Caco-2 (cell line): ENCODE data around the gene ERFL. TPM values are rescaled to one million over a fixed set of nuclear protein-coding genes. Genes with fewer than 3 reads are reported as not detected.
A peak's percentile ranks its signal among the peaks of the same experiment; 100 is the strongest.

Experiments
- BruUV-seq: library from RNA; stranded (reverse); fragments of 400-500 nt; replicated peaks from 2 replicates; lab custom pipeline; 2021; lab: Mats Ljungman, UMichigan
- CTCF ChIA-PET: fragments of 300-600 bp; sonication (Branson Sonifier 250); formaldehyde crosslinking; loops from one replicate; lab custom pipeline; 2022; ENCODE audit warnings: antibody characterized with exemption; lab: Charles Lee
- POLR2A ChIA-PET: fragments of 300-600 bp; sonication (Branson Sonifier 250); formaldehyde crosslinking; loops from one replicate; lab custom pipeline; 2022; ENCODE audit warnings: antibody characterized with exemption; lab: Charles Lee
- DNase-seq, 2 experiments: peaks; one replicate each; pipeline versions ENCODE4 v3.0.0 to v3.0.0-alpha.2; 2020 to 2022
- H3K27me3 ChIP-seq: replicated peaks from 2 replicates; pipeline ENCODE4 v1.6.0; 2011; ENCODE audit warnings: low read length; ENCODE audit not compliant: control insufficient read depth, insufficient read depth
- H3K36me3 ChIP-seq: 2 replicates; pipeline ENCODE4 v1.5.1; 2011; ENCODE audit warnings: low read length; ENCODE audit not compliant: control insufficient read depth, insufficient read depth
- H3K4me1 ChIP-seq: fragments of 250-450 bp; sonication (Bioruptor Pico); 2 replicates; pipeline ENCODE4 v1.5.1; 2020; ENCODE audit warnings: mild to moderate bottlenecking
- H3K4me3 ChIP-seq: 2 replicates; pipeline ENCODE4 v1.5.1; 2011; ENCODE audit warnings: low read depth, mild to moderate bottlenecking, control low read depth, low read length
- H3K9me3 ChIP-seq: fragments of 250-450 bp; sonication (Bioruptor Pico); 2 replicates; pipeline ENCODE4 v1.5.1; 2020; ENCODE audit warnings: mild to moderate bottlenecking, moderate library complexity
- H3K27ac Mint-ChIP-seq: one replicate; pipeline ENCODE4 v1.8.0; 2022; ENCODE audit warnings: mixed read lengths; ENCODE audit not compliant: unreplicated experiment
- H3K27me3 Mint-ChIP-seq: one replicate; pipeline ENCODE4 v1.8.0; 2022; ENCODE audit warnings: mixed read lengths; ENCODE audit not compliant: insufficient read depth, unreplicated experiment
- H3K36me3 Mint-ChIP-seq: one replicate; pipeline ENCODE4 v1.8.0; 2022; ENCODE audit warnings: mild to moderate bottlenecking, mixed read lengths; ENCODE audit not compliant: insufficient read depth, unreplicated experiment
- H3K4me1 Mint-ChIP-seq: one replicate; pipeline ENCODE4 v1.8.0; 2022; ENCODE audit warnings: low read depth, mixed read lengths; ENCODE audit not compliant: unreplicated experiment
- H3K4me3 Mint-ChIP-seq: one replicate; pipeline ENCODE4 v1.8.0; 2022; ENCODE audit warnings: mild to moderate bottlenecking, moderate library complexity, mixed read lengths; ENCODE audit not compliant: unreplicated experiment
- H3K9me3 Mint-ChIP-seq: one replicate; pipeline ENCODE4 v1.8.0; 2022; ENCODE audit warnings: mixed read lengths; ENCODE audit not compliant: unreplicated experiment
- intact Hi-C: fragments of 100-400 bp; cut with micrococcal nuclease; formaldehyde crosslinking; loops from one replicate; pipeline ENCODE4 v1.10.0; 2022; ENCODE audit not compliant: unreplicated experiment
- total RNA-seq: library from RNA; stranded (reverse); gene quantifications from 2 replicates; pipeline ENCODE4 v1.2.3, GENCODE V29; 2022
- TF ChIP-seq, protein P1 (sequence below), 2 experiments: fragments of 200-600 bp in 1 of 2; IDR thresholded peaks; 1 replicate in 1 of 2; 2 replicates in 1 of 2; pipeline versions ENCODE4 v1.5.1 to v1.8.0; 2011 to 2022; ENCODE audit warnings: antibody characterized with exemption in 1 of 2, control low read depth in 1 of 2, inconsistent platforms in 1 of 2, low read depth in 1 of 2, low read length in 1 of 2, mild to moderate bottlenecking in 1 of 2, moderate library complexity in 1 of 2; ENCODE audit not compliant: insufficient read depth in 1 of 2, severe bottlenecking in 1 of 2, unreplicated experiment in 1 of 2

The ERFL gene
- total RNA-seq, 1 experiment from 2014 or later: 0.23 TPM

DNA sequence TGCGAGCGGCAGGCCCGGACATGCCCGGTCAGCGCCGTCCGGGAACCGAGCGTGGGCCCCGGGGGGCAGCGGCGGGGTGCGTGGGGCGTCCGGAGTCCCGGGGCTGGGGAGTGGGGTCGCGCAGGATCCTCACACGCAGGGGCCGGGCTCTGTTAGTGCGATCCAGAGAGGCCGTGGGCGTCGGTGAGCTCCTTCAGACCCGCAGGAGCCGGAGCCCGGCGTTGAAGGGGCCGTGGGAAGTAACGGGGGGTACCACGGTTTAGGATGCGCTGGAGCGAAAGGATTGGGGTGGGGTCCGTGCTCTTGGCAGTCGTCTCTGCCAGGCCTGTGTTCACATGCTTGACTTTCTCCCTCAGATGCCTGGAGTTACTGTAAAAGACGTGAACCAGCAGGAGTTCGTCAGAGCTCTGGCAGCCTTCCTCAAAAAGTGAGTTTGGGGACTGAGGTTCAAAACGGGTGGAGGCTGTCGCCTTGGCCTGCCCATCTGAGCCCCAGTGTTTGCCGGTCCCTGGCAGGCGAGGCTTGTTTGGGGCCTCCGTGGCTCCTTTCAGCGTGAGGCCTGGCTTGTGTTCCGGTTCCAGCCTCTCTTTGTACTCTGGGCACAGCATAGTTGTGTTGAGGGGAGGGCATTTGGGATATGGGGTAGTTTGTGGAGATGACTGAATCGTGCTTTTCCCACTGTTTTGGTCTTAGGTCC, 67.7 kb downstream of the ERFL start:
- TF ChIP-seq, protein P1, sequence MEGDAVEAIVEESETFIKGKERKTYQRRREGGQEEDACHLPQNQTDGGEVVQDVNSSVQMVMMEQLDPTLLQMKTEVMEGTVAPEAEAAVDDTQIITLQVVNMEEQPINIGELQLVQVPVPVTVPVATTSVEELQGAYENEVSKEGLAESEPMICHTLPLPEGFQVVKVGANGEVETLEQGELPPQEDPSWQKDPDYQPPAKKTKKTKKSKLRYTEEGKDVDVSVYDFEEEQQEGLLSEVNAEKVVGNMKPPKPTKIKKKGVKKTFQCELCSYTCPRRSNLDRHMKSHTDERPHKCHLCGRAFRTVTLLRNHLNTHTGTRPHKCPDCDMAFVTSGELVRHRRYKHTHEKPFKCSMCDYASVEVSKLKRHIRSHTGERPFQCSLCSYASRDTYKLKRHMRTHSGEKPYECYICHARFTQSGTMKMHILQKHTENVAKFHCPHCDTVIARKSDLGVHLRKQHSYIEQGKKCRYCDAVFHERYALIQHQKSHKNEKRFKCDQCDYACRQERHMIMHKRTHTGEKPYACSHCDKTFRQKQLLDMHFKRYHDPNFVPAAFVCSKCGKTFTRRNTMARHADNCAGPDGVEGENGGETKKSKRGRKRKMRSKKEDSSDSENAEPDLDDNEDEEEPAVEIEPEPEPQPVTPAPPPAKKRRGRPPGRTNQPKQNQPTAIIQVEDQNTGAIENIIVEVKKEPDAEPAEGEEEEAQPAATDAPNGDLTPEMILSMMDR (IDR thresholded peaks at IDR 0.05; ENCODE audit: insufficient read depth in 1 of 2, low read depth in 1 of 2, low read length in 1 of 2, severe bottlenecking in 1 of 2, unreplicated experiment in 1 of 2): no peak
- Histone ChIP-seq H3K9me3 (no peaks in the 10 kb centered on the region), H3K4me3 (peak overlapping the region; percentile 88), H3K27me3 (no peaks in the 10 kb centered on the region), H3K36me3 (peaks cover 24% of the 10 kb centered on the region), H3K4me1 (peaks cover 18% of the 10 kb centered on the region)
- Mint-ChIP-seq H3K4me1 (peaks cover 5% of the 10 kb centered on the region), H3K27ac (peak overlapping the region; percentile 94), H3K27me3 (no peaks in the 10 kb centered on the region), H3K4me3 (peak overlapping the region; percentile 84), H3K9me3 (no peaks in the 10 kb centered on the region), H3K36me3 (peaks cover 61% of the 10 kb centered on the region)
- no TSS peak for BruUV-seq
- ChIA-PET POLR2A (interaction anchor here (0.6 to 2.7 kb wide), 10 partner anchors 8 to 497 kb away, joined by 3 to 21 read pairs (median 7); partner anchors contain the start of genes B9D2 and RABAC1), CTCF (interaction anchor here (0.6 to 2.0 kb wide), 12 partner anchors 13 to 1635 kb away, joined by 3 to 8 read pairs (median 4); partner anchors contain the start of gene RABAC1)
- DNase-seq: no peak
- intact Hi-C loops: no loop called here

DNA sequence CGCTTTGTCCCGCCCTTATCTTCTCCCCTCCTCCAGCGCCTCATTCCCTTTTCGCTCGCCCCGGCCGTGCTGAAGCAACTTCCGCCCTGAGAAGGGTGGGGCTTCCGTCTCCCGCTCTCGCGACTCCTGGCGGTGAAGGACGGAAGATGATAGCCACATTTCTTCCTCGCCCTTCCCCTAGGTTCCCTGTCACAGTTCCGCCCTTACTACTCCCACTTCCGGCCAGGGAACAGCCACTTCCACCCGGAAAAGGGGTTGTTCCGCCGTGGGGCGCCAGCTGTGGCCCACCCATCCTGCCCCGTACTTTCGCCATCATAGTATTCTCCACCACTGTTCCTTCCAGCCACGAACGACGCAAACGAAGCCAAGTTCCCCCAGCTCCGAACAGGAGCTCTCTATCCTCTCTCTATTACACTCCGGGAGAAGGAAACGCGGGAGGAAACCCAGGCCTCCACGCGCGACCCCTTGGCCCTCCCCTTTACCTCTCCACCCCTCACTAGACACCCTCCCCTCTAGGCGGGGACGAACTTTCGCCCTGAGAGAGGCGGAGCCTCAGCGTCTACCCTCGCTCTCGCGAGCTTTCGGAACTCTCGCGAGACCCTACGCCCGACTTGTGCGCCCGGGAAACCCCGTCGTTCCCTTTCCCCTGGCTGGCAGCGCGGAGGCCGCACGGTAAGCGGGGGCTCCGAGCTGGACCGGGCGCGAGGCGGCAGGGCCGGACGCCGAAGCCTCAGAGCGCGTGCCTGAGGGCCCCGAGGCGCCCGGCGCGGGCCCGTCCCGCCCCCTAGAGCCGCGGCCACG, 68.4 kb downstream of the ERFL start, which contains the start of gene RPS19:
Gene RPS19 (plus strand): TSS at position 638 of the 801 bp plus-strand sequence. CDS start 520 bp downstream, outside the sequence.
- POLR2A ChIA-PET: interaction anchor here (0.6 to 2.7 kb wide), 19 partner anchors 8 to 611 kb away, joined by 3 to 21 read pairs (median 5); partner anchors contain the start of genes B9D2, DMAC2, RABAC1 and ZNF574
- H3K27me3 Mint-ChIP-seq: peaks cover 1% of the 10 kb centered on the region
- H3K27ac Mint-ChIP-seq: peak within 1 kb of the TSS; percentile 94
- BruUV-seq: TSS peak; percentile 88
- CTCF ChIA-PET: interaction anchor here (0.6 to 2.0 kb wide), 16 partner anchors 14 to 1105 kb away, joined by 3 to 8 read pairs (median 4); partner anchors contain the start of gene RABAC1
- Histone ChIP-seq H3K36me3 (peaks cover 21% of the 10 kb centered on the region), H3K4me3 (peak within 1 kb of the TSS; percentile 88), H3K9me3 (no peaks in the 10 kb centered on the region), H3K27me3 (no peaks in the 10 kb centered on the region), H3K4me1 (peaks cover 18% of the 10 kb centered on the region)
- peaks cover 53% of the 10 kb centered on the region for H3K36me3 Mint-ChIP-seq
- intact Hi-C loops: loop anchor here (1.0 kb wide), 2 partner anchors 91 to 99 kb away; partner anchors contain the start of gene RABAC1
- TF ChIP-seq, protein P1 (IDR thresholded peaks at IDR 0.05; ENCODE audit: insufficient read depth in 1 of 2, low read depth in 1 of 2, low read length in 1 of 2, severe bottlenecking in 1 of 2, unreplicated experiment in 1 of 2): peak; percentile 63 to 81
- peak; percentile 98 to 99 for DNase-seq
- peaks cover 5% of the 10 kb centered on the region for H3K4me1 Mint-ChIP-seq
- peak within 1 kb of the TSS; percentile 84 for H3K4me3 Mint-ChIP-seq
- no peaks in the 10 kb centered on the region for H3K9me3 Mint-ChIP-seq
